NCI-H187 treated with DMSO at 0.1 percent for 48 hours (cell line): ENCODE data around the gene KIAA1217.
A peak's percentile ranks its signal among the peaks of the same experiment; 100 is the strongest.

Experiments used
- DNase-seq: peaks from one replicate; lab custom pipeline; 2025; lab: John Stamatoyannopoulos, UW

Gene KIAA1217

GRCh38 chr10:24502006-24502405 is 293.1 kb downstream of the KIAA1217 start:
- DNase-seq = no peak

DNA sequence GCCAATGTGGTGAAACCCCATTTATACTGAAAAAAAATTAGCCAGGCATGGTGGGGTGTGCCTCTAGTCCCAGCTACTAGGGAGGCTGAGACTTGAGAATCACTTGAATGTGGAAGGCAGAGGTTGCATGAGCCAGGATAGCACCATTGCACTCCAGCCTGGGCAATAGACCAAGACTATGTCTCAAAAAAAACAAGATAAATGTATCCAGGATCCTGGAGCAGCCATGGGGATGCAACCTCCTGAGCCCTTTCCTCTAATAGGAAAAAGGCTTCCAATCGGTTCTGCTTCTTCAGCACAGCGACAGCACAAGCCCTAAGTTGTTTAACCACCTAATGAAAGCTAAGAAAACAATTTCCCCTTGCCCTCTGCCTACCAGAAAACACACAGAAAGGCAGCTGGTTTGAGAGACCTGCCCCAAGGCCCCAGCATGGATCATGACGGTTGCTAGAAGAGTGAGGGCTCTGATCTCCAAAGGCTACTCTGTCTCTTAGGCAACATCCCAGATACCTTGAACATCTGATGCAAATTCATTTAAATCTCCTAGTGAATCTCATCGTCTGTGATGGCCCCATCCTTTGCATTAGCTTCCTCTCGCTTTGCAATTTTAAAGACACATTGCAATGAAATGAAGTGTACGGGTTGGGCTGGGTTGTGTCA is 294.0 kb downstream of the KIAA1217 start:
- no peak for DNase-seq

DNA sequence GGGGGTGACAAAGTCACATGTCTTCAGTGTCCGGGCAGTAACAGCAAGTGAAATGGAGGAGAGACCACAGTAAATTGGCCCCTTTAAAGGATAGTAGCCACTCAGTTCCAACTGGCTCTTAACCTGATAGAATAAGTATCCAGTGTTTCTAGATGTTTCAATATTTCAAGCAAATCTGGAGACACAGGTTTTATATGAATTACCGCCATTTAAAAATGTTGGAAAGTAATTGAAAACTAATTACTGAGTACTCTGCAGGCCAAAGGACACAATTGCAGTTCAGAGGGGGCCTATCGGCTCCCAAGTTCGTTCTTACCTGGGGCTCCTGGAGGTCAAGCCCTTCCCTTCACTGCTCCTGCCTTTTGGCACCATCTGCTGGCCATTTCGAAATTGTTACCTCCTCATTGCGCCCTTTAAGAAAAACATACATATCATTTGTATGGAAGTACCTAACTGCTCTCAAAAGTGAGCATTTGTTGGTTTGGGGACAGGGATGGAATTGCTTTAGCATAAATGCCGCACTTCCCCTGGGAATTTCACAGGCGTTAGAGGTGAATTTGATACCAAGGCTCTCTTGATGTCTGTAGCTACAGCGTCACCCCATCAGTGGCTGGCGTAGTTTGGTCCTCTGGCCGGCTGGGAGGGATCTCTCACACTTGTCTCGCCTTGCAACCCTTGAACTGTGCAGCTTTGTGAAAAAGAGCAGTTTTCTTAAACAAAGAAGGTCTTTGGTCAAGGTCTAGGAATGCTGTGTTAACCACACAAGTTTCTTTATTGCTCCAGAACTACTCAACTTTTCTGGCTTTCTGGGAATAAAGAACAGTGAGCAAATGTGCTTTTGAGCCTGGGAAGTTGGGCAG is 294.8 kb downstream of the KIAA1217 start:
- peak; percentile 1 for DNase-seq

- DNase-seq = no peak
Measured at GRCh38 chr10:24505759-24506158, 296.8 kb downstream of the KIAA1217 start.

DNA sequence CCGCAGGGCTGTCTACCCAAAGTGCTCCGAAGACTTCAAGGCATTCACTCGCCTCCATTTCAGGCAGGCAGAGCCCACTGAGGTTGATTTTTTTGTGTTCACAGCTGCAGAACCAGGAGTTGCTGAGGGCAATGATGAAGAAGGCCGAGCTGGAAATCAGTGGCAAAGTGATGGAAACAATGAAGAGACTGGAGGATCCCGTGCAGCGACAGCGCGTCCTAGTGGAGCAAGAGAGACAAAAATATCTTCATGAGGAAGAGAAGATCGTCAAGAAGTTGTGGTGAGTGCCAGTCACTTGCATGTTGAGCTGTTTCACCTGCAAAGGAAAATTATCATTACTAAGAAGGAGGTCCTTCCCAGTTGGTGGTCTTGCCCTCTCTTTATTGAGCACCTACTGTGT is 304.2 kb downstream of the KIAA1217 start:
- DNase-seq = no peak

DNA sequence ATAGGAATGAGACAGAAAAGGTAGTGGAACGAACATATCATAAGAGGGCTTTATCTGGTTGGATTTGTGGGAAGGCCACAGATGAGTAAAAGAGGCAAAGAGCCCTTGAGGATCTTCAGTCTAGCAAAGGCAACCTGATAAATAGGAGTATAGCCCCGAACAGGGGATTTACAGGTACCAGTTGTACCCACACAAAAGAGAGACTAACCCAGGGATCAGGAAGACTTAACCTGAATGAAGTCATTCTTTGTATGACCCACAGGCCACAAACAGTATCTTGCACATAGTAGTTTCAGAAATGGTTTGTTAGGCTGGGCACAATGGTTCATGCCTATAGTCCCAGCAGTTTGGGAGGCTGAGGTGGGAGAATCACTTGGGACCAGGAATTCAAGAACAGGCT is 306.5 kb downstream of the KIAA1217 start:
- no peak for DNase-seq

DNA sequence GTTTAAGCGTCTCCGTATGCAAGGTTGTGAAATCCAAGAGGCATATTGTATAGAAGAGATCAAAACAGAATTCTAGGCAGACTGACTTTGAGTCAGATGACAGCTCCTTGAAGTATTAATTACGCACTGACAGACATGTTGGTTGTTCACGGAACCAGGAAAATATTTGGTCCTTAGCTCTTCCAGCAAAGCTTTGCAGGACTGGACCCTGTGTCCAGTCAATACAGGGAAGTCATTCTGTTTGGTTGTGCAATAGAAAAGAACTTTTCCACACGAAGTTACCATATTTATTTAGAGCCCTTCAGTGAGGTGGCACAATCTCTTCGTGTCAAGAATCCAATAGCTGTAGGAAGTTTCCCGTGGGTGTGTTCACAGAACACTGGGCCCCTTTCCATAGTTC is 309.5 kb downstream of the KIAA1217 start:
- no peak for DNase-seq

DNA sequence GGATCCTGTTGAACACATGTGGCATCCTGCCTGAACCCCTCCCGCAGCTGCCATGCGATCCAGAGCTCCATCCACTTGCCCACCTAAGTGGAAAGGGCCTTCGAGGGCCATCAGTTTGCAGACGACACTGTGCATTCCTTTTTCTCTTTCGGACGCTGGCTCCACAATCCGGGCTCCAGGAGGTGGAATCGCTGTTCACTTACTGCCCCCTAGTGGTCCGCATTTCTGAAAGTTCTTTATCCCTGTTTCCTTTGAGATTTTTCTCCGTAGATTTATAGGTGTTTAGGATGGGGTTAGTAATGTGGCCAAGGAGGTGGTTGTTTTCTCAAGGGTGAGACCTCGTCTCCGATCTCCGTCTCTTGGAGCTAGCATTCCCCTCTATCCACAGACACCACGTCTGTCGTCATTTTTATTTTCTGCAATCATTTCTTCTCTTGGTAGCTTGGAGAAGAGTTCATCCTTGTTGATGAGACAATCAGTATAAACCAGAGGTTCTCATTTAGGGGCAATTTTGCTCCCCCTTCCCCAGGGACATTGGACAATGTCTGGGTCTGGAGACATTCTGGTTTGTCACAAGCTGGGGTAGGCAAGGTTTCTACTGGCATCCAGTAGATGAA is 310.2 kb downstream of the KIAA1217 start:
- peak; percentile 15 for DNase-seq

- no peak for DNase-seq
Measured at GRCh38 chr10:24519950-24520349, 311.0 kb downstream of the KIAA1217 start.

DNA sequence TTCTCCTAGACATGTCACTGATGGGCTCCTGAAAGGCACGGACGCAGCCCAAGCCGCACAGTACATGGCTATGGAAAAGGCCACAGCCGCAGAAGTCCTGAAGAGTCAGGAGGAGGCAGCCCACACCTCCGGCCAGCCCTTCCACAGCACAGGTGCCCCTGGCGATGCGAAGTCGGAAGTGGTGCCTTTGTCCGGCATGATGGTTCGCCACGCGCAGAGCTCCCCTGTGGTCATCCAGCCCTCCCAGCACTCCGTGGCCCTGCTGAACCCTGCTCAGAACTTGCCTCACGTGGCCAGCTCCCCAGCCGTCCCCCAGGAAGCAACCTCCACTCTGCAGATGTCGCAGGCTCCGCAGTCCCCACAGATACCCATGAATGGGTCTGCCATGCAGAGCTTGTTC is 315.4 kb downstream of the KIAA1217 start:
- DNase-seq = no peak

- DNase-seq = no peak
Measured at GRCh38 chr10:24526085-24526649, 317.2 kb downstream of the KIAA1217 start.

- DNase-seq = no peak
Measured at GRCh38 chr10:24528946-24529345, 320.0 kb downstream of the KIAA1217 start.

DNA sequence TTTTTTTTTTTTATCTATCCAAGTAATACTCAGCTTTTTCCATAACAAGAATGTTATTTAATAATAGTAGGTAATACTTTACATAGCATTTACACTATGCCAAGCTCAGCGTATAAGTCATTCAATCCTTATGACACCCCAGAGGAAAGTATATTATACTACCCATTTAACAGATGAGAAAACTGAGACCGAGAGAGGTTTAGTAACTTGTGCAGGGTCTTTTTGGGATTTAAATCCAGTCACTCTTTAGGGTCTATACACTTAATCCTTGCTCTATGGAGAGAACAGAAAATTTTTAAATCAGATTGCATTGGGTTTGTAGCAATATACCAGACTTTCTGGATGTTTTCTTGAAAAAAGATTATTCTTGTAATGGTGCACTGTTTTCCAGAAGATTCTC is 322.5 kb downstream of the KIAA1217 start:
- no peak for DNase-seq

DNA sequence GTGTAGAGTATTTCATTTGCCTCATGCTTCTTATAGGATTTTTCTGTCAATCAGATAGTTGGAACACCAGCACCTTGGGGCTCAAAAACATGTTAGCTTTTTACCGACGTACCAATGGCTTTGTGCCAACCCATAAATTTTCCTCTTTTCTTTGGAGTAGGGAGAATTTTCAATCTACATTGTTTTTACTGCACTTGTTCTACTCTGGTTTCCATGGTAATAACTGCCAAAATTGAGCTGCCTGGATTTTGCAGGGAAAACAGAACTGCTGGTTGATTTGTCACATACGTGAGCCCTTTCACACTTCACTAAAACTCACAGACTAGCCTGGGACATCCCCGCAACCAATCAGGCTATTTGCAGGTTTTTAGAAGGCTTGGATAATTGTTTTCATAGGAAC is 325.0 kb downstream of the KIAA1217 start:
- no peak for DNase-seq

GRCh38 chr10:24536636-24537035 is 327.7 kb downstream of the KIAA1217 start:
- no peak for DNase-seq

- no peak for DNase-seq
Measured at GRCh38 chr10:24541239-24541753, 332.4 kb downstream of the KIAA1217 start.

- DNase-seq = no peak
Measured at GRCh38 chr10:24542314-24543270, 333.7 kb downstream of the KIAA1217 start.

DNA sequence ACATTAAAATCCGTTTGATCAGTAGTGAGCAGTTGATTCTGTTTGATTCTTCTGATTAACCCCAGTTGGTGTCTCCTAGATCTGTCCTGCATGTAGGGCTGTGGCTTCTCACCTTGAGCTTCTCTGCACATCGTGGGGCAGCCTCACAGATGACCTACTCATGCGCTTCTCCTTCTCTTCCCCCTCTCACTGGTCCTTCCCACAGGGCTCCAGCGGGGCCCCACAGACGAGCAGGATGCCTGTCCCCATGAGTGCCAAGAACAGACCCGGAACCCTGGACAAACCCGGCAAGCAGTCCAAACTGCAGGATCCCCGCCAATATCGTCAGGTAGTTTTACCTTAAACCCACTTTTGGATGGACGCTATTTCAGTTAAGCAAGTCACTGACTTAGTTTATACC is 335.8 kb downstream of the KIAA1217 start:
- DNase-seq = no peak

DNA sequence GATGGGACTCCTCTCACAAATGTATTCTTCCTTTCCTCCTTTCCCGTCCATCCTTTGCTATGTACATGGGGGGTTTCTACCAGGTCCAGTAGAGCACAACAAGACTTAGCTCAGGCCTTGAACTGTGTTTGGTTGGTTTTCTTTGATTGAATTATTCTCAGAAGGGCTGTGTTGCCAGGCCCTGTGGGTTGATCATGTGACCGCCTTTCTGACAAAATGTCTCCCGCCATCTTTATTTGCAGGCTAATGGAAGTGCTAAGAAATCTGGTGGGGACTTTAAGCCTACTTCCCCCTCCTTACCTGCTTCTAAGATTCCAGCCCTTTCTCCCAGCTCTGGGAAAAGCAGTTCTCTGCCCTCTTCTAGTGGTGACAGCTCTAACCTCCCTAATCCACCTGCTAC is 336.6 kb downstream of the KIAA1217 start:
- no peak for DNase-seq

DNA sequence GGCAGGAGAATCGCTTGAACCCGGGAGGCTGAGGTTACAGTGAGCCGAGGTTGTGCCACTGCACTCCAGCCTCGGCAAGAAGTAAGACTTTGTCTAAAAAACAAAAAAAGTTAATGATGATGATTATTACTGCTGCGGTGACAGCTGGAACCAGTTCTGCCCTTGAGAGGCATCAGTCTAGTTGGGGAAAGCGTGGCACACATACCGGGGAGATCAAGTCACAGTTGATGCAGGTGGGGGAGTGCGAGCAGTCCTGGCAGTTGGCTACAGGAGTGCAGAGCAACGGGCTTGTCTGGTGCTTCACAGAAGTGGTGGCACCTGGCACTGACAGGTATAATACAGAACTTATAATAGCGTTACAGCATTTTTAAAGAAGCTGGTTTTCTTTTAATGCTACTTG is 341.7 kb downstream of the KIAA1217 start:
- DNase-seq = no peak

- DNase-seq = no peak
Measured at GRCh38 chr10:24551161-24551560, 342.2 kb downstream of the KIAA1217 start.
